ENCODE data around the gene ZNF423. TPM values are rescaled to one million over a fixed set of nuclear protein-coding genes. Genes with fewer than 3 reads are reported as not detected.

Gene ZNF423
- total and polyA plus RNA-seq, 2 donors: 6.4 to 14.0 TPM

DNA sequence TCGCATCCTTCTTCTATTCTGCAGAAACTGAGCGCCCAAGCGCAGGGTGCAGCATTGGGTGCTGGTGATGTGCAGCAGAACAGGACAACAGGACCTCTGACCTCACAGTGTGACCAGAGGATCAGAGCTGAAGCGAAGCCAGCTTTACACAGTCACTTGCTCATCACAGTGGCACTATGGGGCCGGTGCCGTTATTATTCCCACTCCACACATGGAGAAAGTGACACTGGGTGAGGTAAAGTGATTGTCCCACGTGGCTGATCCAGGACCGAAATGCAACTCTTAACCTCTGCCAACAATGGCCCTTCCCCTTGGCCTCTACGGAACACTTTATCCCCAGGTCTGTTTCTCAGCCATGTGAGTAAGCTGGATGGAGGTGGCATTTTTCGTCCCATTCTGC, 311.1 kb downstream of the ZNF423 start:
- Histone ChIP-seq H3K4me1 (ENCODE audit: insufficient read depth) (no peaks in the 10 kb centered on the region), H3K27ac (ENCODE audit: low read depth) (no peak overlapping the region), H3K36me3 (ENCODE audit: insufficient read depth) (no peaks in the 10 kb centered on the region), H3K4me3 (ENCODE audit: low read depth, low read length) (no peak overlapping the region)
- no peak for DNase-seq (ENCODE audit: extremely low spot score)
- WGBS: 93% methylated on average over 10 of the region's 10 CpGs

DNA sequence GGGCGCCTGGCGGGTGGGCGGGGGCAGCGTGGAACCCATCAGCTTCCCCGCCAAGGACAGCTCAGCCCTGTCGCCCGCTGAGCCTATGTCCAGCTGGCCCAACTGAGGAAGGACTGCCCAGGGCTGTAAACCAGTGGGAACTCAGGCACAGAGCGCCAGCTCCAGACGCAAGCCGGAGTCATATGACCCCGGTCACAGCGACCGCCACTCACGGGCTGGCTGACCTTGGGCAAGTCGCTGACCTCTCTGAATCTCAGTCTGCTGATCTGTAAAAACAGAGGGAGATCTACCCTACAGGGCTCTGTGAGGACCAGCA, 312.3 kb downstream of the ZNF423 start:
- Histone ChIP-seq H3K36me3 (ENCODE audit: insufficient read depth) (no peaks in the 10 kb centered on the region), H3K27ac (ENCODE audit: low read depth) (no peak overlapping the region), H3K4me3 (ENCODE audit: low read depth, low read length) (no peak overlapping the region), H3K4me1 (ENCODE audit: insufficient read depth) (no peaks in the 10 kb centered on the region)
- 91% methylated on average over 15 of the region's 15 CpGs for WGBS
- no peak for DNase-seq (ENCODE audit: extremely low spot score)

DNA sequence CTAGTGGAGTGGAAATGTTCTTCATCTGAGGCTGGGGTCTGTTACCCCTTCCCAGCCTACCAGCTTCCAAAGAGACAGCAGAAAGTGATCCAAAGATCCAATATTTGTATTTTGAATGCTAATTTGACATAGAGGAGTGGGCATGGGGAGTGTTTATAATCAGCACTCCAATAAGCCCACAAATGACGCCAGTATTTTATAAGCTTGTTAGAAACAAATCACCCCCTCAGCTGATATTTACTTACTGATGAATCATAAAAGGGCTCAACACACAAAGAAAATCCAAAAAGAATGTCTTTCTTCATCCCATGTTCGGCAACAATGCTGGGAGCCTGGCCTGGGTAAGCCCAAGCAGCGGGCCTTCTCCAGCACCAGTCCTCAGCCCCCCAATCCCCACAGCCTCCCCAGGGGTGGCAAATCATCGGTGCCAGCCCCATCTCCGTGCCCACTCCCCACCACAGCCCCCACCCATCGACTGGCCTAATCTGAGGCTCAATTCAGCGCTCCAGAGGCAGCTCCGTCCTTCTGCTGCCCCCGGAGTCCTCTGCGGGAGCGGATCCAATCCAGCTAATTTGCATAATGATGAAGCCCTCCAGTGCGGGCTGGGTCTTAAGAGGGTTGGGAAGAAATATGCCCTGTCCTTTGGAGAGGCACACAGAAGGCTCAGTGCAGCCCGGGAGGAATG, 312.8 kb downstream of the ZNF423 start:
- no peak for DNase-seq (ENCODE audit: extremely low spot score)
- Histone ChIP-seq H3K36me3 (ENCODE audit: insufficient read depth) (no peaks in the 10 kb centered on the region), H3K4me3 (ENCODE audit: low read depth, low read length) (no peak overlapping the region), H3K27ac (ENCODE audit: low read depth) (no peak overlapping the region), H3K4me1 (ENCODE audit: insufficient read depth) (no peaks in the 10 kb centered on the region)
- WGBS: 58% methylated on average over 13 of the region's 13 CpGs

DNA sequence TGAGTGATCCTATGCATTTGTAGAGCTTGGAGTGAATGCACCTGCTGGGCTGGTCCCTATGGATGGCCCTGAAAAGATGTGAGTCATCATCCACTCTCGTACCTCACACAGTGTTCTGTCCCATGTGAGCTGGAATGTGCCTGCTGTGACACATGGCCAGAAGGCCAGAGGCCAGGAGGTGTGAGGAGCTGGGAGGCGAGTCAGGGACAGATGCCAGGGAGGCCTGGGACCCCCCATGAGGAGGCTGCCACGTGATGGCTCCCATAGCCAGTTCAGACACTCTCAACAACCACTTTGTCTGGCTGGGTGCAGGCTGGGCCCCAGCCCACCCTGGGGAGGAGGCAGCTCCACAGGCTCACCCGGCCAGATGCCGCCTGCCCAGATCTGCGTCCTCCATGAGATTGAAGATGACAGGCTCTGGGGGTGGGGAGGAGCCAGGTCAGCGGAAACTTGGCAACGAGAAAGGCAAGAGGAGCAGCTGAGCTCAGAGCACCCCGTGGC, 313.5 kb downstream of the ZNF423 start:
- no peak for DNase-seq (ENCODE audit: extremely low spot score)
- Histone ChIP-seq H3K4me3 (ENCODE audit: low read depth, low read length) (no peak overlapping the region), H3K36me3 (ENCODE audit: insufficient read depth) (no peaks in the 10 kb centered on the region), H3K27ac (ENCODE audit: low read depth) (no peak overlapping the region), H3K4me1 (ENCODE audit: insufficient read depth) (no peaks in the 10 kb centered on the region)
- 60% methylated on average over 9 of the region's 9 CpGs for WGBS

DNA sequence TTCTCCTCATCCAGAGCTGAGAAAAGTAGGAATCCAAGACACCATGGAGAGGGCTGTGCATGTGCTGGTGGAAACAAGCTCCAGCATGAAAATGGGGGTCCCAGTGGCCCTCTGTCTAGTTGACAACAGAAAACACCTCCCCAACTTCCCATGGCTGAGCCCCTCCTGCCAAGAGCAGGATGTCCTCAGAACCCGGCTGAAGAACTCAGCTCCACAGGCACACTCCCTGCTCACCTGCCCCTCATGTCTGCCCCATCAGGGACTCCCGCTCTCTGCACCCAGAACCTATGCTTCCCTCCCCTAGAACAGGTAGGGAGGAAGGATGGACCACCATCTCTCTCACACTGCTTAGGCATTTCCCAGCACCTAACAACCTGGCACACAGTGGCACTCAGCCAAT, 315.1 kb downstream of the ZNF423 start:
- Histone ChIP-seq H3K27ac (ENCODE audit: low read depth) (no peak overlapping the region), H3K4me1 (ENCODE audit: insufficient read depth) (no peaks in the 10 kb centered on the region), H3K36me3 (ENCODE audit: insufficient read depth) (no peaks in the 10 kb centered on the region), H3K4me3 (ENCODE audit: low read depth, low read length) (no peak overlapping the region)
- WGBS: 90% methylated on average over 2 of the region's 2 CpGs
- DNase-seq (ENCODE audit: extremely low spot score): no peak

DNA sequence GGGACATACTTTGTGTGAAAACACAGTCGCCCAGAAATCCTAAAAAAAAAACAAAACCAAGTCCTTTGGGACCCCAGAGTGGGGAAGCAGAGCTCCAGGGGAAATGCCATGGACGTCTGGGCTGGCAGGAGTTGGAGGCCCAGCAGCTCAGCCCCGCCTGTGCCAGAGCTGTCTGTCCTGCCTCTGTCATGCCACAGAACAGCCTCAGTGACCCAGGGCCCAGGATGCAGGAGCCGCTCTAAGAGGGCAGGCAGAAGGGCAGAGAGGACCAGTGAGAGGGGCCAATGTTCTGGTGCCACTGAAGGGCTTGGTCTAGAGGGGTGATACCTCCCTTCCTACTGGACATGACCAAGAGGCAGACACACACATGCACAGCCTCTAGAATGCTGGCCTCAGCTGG, 316.2 kb downstream of the ZNF423 start:
- Histone ChIP-seq H3K4me1 (ENCODE audit: insufficient read depth) (no peaks in the 10 kb centered on the region), H3K27ac (ENCODE audit: low read depth) (no peak overlapping the region), H3K36me3 (ENCODE audit: insufficient read depth) (no peaks in the 10 kb centered on the region), H3K4me3 (ENCODE audit: low read depth, low read length) (no peak overlapping the region)
- DNase-seq (ENCODE audit: extremely low spot score): no peak
- 75% methylated on average over 4 of the region's 4 CpGs for WGBS

DNA sequence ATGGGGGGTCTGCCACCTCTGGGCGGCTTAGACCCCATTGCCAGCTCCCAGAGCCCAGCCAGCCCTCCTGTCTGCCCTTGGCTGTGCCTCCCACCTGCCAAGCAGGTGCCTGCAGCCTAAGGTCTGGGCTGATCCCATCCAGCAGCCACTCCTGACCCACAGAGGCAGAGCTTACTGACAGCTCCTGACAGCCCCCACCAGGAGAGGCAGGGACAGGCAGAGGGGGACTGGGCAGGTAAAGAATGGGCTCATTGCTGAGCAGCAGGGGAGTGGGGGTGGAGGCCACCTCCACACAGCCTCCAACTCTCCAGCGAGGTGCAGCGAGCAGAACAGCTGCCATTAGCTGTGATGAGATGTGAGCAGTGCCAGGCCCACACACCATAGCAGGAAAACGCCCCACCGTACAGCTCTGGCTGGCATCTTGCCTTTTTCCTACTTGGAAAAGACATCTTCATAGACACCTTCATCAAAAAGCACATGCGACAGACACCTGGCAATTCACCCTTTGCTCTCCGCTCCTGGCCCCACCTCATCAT, 317.9 kb downstream of the ZNF423 start:
- no peak for DNase-seq (ENCODE audit: extremely low spot score)
- H3K36me3 ChIP-seq (ENCODE audit: insufficient read depth): no peaks in the 10 kb centered on the region
- no peak overlapping the region for H3K4me3 ChIP-seq (ENCODE audit: low read depth, low read length)
- no peaks in the 10 kb centered on the region for H3K4me1 ChIP-seq (ENCODE audit: insufficient read depth)
- WGBS: 92% methylated on average over 7 of the region's 7 CpGs
- H3K27ac ChIP-seq (ENCODE audit: low read depth): no peak overlapping the region

DNA sequence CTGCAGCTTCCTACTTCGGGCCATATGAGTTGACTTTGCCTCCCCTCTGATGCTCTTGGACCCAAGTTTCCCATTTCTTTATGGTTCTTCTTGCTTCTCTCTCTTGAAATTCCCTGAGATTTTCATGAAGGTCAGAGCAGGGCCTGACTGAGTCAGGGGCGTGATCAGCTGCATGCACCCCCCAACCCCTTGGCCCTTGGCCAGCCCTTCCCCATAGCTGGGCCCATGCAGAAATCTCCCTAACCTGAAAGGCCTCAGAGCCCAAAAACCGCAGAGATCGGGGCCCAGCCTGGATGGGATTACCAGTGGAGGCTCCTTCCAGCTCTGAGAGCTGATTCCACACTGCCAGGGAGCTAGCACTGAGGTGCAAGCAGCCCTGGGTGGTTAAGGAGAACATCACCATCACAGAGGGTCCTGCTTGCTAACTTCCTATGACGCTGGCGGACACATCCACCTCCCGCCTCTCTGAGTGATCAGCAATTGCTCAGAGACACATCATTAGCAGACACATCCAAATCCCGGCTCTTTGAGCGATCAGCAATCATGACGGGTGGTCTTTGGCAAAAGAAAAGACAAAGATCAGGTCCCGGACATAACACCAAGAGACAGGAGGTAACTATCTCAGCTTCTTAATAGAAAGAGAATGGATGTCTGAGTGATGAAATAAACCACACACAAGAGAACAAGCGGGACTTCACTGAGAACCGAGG, 320.9 kb downstream of the ZNF423 start:
- WGBS: 87% methylated on average over 13 of the region's 13 CpGs
- Histone ChIP-seq H3K4me3 (ENCODE audit: low read depth, low read length) (no peak overlapping the region), H3K36me3 (ENCODE audit: insufficient read depth) (no peaks in the 10 kb centered on the region), H3K4me1 (ENCODE audit: insufficient read depth) (no peaks in the 10 kb centered on the region), H3K27ac (ENCODE audit: low read depth) (no peak overlapping the region)
- no peak for DNase-seq (ENCODE audit: extremely low spot score)

DNA sequence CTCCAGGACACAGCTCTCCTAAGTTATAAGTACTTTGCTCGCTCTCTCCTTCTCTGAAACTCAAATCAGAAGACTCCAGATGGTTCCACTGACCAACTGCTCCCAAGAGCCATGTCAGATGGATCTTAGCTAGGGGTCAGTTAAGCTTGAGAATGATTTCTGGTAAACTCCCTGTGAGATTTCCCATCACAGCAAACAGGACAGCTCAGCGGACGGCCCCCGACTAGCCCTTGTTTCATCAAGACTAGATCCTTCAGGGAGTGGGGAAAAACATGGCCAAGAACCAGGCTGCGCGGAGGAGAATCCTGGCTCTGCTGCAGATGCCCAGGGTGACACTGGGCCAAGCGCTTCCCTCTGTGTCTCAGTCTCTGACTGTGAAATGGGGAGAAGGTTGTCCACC, 322.5 kb downstream of the ZNF423 start:
- H3K36me3 ChIP-seq (ENCODE audit: insufficient read depth): no peaks in the 10 kb centered on the region
- DNase-seq (ENCODE audit: extremely low spot score): no peak
- H3K27ac ChIP-seq (ENCODE audit: low read depth): no peak overlapping the region
- H3K4me1 ChIP-seq (ENCODE audit: insufficient read depth): no peaks in the 10 kb centered on the region
- no peak overlapping the region for H3K4me3 ChIP-seq (ENCODE audit: low read depth, low read length)
- 94% methylated on average over 7 of the region's 7 CpGs for WGBS

DNA sequence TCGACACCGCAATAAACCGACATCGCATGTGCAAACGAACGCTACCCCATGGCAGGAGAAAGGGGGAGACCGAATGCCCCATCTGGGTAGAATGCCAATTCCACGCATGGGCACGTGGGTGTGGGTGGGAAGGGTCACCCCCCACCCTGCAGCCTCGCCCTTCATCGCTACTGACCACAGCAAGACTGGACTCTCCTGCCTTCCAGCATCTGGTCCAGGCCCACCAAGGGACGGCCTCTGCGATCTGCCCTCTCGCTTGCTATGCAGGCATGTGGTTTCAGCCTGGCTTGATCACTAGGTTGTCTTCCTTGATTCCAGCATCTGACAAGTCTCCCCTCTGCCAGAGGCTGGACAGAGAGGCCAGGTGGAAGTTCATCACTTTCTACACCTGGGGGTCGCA, 323.0 kb downstream of the ZNF423 start:
- H3K4me3 ChIP-seq (ENCODE audit: low read depth, low read length): no peak overlapping the region
- DNase-seq (ENCODE audit: extremely low spot score): no peak
- no peak overlapping the region for H3K27ac ChIP-seq (ENCODE audit: low read depth)
- no peaks in the 10 kb centered on the region for H3K4me1 ChIP-seq (ENCODE audit: insufficient read depth)
- WGBS: 95% methylated on average over 15 of the region's 15 CpGs
- H3K36me3 ChIP-seq (ENCODE audit: insufficient read depth): no peaks in the 10 kb centered on the region

DNA sequence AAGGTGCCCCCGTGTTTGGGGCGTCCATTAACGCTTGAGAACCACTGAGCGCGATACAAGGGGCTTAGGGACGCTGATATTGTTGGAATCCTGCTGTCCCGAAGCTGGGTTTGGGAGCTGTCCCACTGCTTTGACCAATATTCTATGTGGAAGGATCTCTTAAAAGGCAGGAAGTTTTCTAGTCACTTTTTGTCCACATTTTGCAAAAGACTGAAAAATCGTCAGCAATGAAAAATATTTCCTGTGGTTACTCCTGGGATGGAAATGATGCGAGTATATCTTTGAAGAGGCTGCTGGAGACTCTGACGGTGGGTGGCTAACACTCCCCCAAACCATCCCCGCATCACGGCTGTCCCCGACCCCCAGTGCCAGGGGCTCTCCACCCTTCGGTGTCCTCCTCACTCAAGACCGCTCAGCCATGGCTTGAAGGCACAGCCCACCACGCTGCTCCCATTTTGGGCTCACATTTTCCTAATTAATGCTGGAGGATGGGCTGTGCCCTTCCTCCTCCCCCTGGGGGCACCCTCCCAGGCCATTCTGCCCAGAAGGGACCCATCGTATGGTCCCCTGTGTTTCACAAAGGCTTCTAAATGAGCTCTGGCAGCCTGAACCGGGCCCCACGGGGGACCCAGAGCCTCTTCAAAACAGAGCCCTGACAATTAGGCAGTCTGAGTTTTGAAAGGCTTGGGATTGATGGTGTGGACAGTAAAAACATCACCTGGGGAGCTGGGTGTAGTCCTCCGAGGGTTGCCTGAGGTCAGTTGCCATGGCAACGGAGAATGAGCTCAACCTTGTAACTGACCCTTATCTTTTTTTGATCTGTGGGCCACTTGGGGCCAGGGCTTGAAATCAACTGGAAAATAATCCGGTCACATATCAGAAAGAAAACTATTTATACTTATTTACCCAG, 323.7 kb downstream of the ZNF423 start:
- no peak for DNase-seq (ENCODE audit: extremely low spot score)
- WGBS: 82% methylated on average over 22 of the region's 22 CpGs
- H3K27ac ChIP-seq (ENCODE audit: low read depth): no peak overlapping the region

DNA sequence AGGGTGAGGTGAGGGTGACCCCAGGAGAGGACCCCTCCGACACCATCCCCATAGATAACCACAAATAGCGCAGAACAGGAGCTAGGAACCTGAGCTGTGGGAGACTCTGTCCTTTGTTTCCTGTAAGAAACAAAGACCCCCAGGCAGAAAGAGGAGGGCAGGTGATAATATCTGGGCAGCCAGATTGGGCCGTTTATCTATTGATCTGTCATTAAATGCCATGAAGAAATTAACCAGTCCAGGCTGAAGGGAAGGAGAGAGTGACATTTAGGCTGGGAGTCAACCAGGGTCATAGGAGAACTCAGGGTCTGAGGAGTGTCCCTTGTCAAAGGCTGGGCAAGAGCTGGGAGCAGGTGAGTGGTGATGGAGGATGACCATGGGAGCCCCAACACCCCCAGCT, 324.5 kb downstream of the ZNF423 start:
- DNase-seq (ENCODE audit: extremely low spot score): no peak
- H3K4me1 ChIP-seq (ENCODE audit: insufficient read depth): no peaks in the 10 kb centered on the region
- no peak overlapping the region for H3K4me3 ChIP-seq (ENCODE audit: low read depth, low read length)
- no peak overlapping the region for H3K27ac ChIP-seq (ENCODE audit: low read depth)
- H3K36me3 ChIP-seq (ENCODE audit: insufficient read depth): no peaks in the 10 kb centered on the region
- WGBS: 85% methylated on average over 3 of the region's 3 CpGs

More for the DNA sequence above, 323.7 kb downstream of the ZNF423 start:
- Histone ChIP-seq H3K4me3 (ENCODE audit: low read depth, low read length) (no peak overlapping the region), H3K4me1 (ENCODE audit: insufficient read depth) (no peaks in the 10 kb centered on the region), H3K36me3 (ENCODE audit: insufficient read depth) (no peaks in the 10 kb centered on the region)

DNA sequence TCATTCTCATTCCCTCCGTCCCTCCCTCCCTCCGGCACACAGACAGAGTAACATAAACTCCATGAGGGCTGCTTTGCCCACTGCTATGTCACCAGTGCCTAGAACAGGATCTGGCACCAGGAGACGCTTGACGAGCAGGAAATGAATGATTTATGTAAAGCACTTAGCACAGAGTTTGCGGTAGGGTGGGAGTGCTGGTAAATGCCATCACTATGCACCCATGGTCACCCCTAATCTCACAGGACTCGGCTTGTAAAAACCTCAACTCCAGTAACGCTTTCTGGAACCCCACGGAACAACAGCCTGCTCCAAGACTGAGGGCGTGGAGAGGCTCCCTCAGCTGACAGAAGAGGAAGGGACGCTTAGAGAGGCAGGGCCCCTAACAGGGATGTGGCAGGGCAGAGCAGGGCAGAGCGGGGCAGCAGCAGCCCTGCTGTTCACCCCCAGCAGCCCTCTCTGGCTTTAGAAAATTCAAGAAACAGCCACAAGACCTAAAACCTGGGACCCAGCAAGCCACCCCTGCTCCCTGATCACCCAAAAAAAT, 325.4 kb downstream of the ZNF423 start:
- WGBS: 67% methylated on average over 11 of the region's 11 CpGs
- Histone ChIP-seq H3K27ac (ENCODE audit: low read depth) (no peak overlapping the region), H3K4me1 (ENCODE audit: insufficient read depth) (no peaks in the 10 kb centered on the region), H3K36me3 (ENCODE audit: insufficient read depth) (no peaks in the 10 kb centered on the region), H3K4me3 (ENCODE audit: low read depth, low read length) (no peak overlapping the region)
- DNase-seq (ENCODE audit: extremely low spot score): no peak

Data from urinary bladder (tissue), 4 donors.